ENCODE data around the gene OPN4.

OPN4 gene

DNA sequence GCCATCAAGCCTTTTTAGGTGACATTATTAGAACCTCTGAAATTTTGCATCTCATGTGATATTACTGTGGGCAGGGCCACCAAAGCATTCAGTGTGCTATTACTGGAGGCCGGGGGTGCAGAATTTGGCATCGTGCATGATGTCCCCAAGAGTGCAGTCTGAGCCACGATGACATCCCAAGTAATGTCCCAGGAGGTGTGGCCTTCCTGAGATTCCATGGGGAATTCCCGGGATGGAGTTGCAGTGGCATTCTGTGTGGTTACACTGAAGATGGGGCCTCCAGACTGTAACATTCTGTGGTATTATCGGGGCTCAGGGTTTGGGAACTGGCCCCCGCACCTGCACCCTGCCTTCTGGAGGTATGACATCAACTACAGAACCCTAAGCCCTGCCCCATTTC lies 23.0 kb downstream of the OPN4 start:
- FAIRE-seq (no peak), DNase-seq (ENCODE audit: low spot score) (no peak)

DNA sequence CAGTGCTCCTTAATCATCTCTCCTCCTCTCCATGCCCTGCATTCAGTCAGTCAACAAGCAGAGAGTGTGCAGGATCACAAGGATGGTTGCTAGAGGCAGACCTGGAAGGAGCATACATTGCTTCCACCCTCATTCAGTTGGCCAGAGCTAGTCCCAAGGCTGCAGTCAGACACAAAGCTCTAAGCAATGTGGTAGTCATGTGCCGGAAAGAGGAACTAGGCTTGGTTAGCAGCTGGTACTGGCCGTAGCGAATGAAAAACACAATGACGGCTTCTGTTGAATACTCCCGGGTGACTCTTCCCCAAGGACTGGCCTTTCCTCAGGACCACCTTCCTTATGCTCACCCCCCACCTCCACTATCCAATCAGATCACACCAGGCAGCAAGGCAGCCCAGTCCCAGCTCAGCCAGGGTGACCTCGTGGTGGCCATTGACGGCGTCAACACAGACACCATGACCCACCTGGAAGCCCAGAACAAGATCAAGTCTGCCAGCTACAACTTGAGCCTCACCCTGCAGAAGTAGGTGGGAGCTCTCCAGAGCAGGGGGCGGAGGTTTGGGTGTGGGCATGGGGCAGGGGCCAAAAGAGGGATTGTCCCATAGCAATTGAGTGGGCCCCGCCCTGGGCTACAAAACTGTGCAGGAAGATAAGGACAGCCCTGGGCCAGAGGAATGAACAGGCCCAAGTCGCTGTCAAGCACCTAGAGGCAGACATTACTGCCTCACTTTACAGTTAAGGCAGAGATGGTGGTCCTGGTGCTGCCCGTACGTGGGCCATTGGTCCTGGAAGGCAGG lies 24.8 kb downstream of the OPN4 start:
- FAIRE-seq = peak; percentile 44
- DNase-seq (ENCODE audit: low spot score) = no peak

DNA sequence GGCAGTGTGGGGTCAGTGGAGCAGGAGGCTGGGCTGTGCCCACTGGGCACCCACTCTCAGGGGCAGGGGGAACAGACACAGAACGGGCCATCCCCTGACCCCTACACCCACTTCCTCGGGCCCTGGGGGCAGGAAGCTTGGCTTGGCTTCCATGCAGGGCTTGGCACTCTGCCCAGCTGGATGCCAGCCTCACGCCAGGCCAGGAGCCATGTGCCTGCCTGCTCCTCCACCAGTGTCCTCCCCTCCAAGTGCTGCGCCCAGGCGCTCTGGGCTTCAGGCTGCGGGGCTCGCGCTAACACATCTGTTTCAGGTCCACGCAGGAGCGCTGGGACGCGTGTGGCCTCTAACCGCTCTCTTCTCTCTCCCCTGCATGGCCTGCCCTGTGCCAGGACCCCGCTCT lies 26.7 kb downstream of the OPN4 start:
- FAIRE-seq (no peak), DNase-seq (ENCODE audit: low spot score) (no peak)

DNA sequence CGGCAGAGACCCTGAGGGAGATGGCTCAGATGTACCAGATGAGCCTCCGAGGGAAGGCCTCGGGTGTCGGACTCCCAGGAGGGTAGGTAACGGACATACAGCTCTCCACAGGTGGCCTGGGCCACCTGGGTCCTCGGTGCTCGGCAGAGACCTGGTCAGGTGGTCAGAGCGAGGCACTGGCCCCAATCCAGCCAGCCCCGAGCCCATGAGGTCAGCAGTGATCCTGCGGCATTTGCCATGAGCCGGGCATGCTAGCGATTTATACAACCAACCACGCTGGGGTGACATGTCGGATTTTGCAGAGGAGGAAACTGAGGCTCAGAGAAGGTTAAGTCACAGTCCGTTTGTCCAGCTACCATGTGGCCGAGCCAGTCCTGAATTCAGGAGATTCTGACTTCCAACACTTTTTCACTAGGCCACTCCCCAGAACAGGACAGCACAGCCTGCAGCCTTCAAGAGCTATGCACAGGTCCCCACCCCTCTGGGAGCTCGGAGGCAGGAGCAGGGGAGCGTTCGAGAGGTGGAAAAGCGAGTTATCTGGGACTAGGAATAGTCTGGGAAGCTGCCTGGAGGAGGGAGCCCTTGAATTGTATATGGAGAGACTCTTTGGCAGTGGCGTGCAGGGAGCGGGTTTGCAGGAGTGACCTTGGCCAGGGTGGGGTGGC lies 27.5 kb downstream of the OPN4 start:
- DNase-seq (ENCODE audit: low spot score) (no peak), FAIRE-seq (no peak)

DNA sequence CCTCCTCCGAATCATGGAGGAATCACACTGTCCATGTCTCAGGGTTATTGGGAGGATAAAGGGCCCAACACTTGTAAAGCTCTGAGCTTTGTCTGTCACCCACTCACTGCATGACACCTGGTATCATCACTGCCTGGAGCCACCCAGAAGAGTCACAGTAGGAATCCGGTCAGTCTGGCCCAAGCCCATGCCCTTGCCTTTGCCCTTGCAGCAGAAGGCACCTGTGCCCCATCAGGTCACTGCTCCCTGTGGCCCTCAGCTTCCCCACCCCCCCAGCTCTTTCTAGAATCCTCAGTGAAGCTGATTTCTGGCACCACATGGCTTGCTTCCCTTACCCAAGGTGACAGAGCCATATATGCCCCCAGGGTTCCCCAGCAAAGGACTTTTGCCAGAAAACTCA lies 28.3 kb downstream of the OPN4 start:
- FAIRE-seq (no peak), DNase-seq (ENCODE audit: low spot score) (no peak)

DNA sequence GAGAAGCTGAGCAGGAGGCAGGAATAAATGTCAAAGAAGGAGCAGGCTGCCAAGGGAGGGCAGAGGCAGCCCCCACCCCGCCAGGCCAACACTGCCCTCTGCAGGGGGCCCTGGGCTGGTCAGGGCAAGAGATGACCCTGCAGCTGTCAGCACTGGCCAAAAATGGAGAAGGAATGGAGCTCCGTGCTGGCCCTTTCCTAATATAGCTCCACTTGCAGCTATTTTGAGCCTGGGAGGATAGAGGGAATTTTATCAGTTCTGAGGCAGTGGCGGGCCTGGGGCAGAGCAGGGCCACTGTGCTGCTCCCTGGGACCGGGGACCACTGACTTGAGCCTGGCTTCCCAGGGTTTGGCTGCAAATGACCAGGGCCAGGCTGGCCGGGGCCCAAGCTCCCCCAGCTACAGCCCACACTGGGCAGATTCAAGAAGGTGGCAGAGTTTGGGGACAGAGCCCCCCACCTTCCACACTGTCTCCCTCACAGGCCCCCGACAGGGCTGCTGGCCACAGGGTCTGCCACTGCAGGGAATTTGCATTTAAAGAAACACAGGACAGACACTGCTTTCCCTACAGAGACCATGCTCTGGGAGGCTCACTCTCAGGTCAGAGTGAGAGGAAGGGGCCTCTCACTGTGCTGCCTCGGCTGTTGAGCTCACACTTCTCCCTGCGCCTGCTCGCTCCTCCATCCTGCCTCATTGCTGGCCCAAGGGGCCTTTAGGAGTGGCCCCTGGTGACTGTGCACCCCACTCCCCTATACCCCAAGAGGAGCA lies 30.2 kb downstream of the OPN4 start:
- no peak for FAIRE-seq
- peak; percentile 22 for DNase-seq (ENCODE audit: low spot score)

DNA sequence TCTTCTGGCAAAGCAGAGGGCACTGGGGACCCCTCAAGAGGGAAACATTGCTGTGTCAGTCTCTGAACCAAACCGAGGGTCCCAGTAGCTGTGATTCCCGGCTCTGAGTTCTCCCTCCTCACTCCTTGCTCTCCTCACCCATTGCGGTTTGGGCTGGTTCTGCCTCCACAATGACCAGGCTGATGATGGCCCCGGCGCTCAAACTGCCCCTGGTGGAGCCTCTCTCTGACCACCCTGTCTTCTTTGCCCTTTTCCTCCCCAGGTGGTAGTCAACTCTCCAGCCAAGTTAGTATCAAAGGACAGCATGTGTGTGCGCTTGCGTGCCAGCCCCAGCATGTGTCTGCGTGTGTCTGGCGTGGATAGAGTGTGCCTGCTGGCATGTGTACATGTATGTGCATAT lies 31.1 kb downstream of the OPN4 start:
- DNase-seq (ENCODE audit: low spot score) = no peak
- FAIRE-seq = no peak

DNA sequence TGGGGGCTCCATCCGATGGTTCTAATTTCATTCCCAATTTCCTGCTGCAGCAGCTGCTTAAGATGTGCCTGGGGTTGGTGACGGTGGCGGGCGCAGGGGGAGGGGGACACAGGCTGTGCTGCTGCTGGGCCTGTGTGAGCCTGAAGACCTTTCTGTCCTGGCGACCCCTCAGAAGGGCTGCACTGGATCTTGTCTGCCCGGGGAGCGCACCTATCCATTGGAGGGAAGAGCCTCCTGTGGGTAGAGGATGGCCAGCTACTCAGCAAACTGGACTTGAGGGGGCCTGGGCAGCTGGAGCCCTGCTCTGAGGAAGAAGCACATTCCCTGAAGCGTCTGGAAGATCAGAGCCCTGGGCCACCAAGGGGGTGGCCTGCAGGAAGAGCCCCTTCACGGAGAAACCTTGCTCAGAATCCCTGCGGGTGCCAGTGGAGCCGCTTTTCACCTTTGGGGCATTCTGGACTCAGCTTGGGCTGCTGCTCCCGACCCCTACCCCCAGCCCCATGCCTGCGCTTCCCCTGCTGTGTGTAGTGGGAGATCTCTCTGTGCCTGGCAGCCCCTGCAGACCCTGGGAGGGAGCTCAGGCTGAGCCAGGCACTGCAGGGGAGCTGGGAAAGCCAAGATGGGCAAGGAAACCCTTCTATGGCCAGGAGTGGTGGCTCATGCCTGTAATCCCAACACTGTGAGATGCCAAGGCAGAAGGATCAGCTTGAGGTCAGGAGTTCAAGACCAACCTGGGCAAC lies 31.7 kb downstream of the OPN4 start:
- FAIRE-seq = no peak
- DNase-seq (ENCODE audit: low spot score) = no peak

DNA sequence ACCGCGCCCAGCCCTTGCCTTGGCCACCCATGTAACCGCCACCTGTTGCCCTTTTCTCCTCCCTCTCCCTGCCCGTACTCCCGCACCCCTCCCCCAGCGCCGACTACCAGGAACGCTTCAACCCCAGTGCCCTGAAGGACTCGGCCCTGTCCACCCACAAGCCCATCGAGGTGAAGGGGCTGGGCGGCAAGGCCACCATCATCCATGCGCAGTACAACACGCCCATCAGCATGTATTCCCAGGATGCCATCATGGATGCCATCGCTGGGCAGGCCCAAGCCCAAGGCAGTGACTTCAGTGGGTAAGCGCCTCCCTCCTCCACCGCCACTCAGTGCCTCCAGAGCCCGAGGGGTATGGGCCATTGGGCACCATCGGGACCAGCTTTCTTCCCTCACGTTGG lies 32.6 kb downstream of the OPN4 start:
- DNase-seq (ENCODE audit: low spot score) = no peak

DNA sequence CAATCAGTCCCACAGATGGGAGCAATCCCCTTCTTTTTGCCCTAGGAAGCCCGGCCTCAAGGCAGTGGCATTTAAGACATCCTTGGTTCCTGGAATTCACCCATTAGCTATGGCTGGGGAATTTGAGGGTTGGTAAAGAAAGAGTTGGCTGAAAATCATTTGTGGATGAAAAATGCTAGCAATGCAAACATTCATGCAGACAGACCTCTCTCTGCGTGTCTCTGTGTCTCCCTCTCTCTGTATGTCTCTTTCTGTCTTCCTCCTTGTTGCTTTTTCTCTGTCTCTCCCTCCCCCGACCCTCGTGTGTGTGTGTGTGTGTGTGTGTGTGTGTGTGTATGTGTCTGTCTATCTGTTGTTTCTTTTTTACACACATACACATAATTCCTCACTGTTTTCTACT lies 33.4 kb downstream of the OPN4 start:
- no peak for DNase-seq (ENCODE audit: low spot score)
- no peak for FAIRE-seq

More for the DNA sequence above, 32.6 kb downstream of the OPN4 start:
- no peak for FAIRE-seq

DNA sequence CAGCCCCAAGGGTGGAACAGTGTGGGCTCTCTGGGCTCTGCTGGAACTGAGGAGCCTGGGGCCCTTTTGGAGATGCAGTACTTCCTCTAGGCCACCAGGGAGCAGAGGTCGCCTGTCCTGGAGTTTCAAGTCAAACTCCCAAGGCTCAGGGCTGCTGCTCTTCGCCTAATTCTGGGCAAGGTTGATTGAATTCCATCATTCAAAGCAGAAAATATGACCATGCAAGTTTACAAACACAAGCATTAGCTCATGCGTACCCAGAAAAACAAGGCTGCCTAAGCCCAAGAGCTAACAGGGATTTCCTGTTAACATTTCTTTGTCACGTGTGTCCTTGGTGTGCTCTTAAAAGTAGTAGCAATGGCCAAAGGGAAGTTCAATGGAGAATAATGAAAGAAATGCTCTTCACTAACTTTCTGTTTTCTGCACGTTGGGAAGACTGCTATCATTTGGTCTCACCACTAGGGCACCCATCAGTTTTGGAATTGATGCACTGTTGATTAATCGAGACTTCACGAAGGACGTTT lies 34.1 kb downstream of the OPN4 start:
- peak; percentile 68 for DNase-seq (ENCODE audit: low spot score)
- FAIRE-seq = no peak

DNA sequence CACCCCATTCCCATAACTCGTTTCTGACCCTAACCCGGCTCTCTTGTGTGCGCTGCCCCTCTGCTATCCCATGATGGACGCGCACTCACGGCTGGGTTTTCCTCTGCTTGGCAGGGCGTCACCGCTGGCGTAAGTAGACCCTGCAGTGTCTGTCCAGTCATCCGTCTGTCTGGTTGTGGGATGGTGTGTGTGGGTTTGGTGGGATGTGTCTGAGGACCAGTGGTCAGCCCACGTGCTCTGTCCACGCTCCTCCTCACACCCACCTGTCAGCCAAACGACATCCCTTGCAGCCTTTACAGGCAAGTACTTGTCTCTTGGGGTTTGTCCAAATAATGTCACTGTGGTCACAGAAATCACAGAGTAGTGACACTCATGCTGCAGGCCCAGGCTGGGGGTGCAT lies 34.8 kb downstream of the OPN4 start:
- FAIRE-seq (no peak), DNase-seq (ENCODE audit: low spot score) (no peak)

DNA sequence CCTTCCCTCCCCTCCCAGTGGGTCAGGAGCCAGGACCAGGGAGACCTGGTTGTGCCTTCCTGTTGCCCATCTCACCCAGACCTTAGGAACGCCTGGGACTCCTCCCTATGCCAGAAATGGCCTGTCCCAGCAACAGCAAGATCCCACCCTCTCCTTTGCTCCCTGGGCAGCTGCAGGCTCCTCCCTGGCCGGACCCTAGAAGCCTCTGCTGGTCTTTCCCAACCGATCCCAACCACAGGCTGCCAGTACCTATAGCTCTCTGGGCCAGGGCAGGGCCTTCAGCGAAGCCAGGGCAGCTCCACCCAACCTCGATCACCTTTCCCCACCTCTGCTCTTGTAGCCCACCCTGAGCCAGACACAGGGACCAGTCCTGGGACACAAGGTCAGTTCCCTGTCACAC lies 35.9 kb downstream of the OPN4 start:
- FAIRE-seq = no peak

DNA sequence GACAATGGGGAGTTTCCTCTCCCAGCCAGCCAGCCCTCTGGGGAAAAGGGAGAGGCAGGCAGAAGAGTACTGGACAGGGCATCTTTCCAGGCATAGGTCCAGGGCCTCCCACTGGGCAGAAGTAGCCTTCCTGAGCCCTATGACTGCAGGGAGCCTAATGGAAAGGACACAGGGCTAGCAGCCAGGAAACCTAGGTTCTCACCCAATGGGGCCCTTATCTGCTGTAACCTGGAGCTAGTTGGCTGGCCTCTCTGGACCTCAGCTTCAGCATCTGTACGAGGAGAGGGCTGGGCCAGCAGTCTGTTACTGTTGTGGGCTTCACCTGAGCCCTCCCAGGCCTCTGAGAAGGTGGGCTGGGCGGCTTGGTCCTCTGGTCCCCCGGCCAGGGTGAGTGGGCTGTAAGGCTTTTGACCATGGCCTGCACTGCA lies 36.3 kb downstream of the OPN4 start:
- FAIRE-seq = no peak
- no peak for DNase-seq (ENCODE audit: low spot score)

More for the DNA sequence above, 35.9 kb downstream of the OPN4 start:
- DNase-seq (ENCODE audit: low spot score) = no peak

DNA sequence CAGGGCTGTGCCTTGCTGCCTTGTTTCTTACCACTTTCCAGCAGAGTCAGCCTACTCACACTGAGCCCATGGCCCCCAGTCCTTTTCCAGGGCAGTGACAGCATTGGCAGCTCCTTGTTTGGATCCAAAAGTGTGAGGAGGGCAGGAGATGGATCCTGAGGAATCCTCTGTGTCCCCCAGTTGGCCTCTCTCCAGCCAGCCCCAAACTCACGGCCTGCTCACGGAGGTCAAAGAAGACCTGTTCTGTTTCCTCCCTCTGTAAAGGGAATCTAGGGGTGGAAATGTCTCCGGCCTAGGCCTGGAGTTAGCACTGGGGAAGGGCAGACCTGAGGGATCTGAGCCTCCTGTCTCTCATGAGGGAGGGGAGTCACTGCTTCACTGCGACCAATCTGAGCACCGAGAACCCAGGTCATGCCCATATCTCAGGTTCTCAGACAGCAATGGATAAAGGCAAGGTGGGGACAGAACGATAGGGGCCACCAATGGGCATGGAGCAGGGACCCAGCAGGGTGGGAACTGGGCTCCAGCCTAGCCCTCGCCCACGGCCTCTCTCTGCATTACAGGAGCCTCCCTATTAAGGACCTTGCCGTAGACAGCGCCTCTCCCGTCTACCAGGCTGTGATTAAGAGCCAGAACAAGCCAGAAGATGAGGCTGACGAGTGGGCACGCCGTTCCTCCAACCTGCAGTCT lies 37.1 kb downstream of the OPN4 start:
- DNase-seq (ENCODE audit: low spot score) = no peak
- FAIRE-seq = no peak

DNA sequence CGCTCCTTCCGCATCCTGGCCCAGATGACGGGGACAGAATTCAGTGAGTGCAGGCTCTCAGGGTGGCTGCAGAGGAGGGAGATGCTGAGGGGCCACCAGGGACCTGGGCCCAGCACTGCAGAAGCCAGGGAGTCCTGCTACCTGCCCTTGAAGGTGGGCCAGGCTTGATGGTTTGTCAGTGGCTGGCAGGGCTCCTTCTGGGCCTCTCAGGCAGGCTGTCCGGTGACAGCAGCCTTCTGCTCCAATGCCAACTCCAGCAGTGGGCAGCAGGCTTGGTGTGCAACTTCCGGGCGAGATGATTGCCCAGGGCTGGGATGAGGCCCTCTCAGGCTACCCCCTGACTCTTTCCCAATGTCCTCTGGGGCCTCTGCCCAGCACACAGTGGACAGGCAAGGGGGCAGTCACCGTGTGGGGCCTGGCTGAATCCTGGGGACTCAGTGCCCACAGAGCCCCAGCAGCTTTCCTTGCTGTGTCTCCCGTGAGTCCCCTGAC lies 37.7 kb downstream of the OPN4 start:
- no peak for DNase-seq (ENCODE audit: low spot score)
- no peak for FAIRE-seq

DNA sequence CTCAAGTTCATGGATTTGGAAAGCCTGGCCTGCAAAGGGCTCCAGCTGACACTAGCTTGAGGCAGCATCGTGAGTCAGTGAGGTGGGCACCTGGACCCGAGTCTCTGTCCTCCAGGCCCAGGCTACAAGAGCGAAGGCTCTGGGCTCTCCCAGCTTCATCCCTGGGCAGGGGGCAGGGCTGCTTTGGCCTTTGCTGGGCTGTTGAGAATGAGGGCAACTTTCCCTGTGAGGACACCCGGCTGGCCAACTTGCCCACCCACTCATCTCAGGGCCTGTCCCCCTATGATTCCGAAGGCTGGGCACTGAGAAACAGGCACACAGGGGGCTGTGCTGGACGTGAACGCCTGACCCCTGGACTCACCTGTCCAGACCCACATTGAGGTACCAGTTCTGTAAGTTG lies 38.3 kb downstream of the OPN4 start:
- no peak for DNase-seq (ENCODE audit: low spot score)
- FAIRE-seq = no peak

DNA sequence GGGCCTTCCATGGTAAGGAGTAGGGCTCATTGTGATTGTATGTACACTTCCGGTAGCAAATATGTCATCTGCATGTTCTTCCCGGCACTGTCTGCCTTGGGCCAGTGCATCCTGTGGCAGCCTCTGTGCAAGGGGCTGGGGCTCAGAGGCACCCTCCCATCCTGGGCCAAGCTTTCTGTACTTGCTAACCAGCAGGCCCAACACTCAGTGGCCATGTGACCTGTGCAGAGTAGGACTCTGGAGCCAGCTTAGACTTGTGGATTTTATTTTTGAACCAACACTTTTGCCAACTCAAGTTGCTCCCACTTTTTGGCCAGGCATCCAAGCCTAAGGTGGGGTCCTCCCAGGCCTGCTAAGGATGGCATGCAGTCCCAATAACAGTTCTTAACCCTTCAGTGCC lies 38.9 kb downstream of the OPN4 start:
- DNase-seq (ENCODE audit: low spot score) (no peak), FAIRE-seq (no peak)

DNA sequence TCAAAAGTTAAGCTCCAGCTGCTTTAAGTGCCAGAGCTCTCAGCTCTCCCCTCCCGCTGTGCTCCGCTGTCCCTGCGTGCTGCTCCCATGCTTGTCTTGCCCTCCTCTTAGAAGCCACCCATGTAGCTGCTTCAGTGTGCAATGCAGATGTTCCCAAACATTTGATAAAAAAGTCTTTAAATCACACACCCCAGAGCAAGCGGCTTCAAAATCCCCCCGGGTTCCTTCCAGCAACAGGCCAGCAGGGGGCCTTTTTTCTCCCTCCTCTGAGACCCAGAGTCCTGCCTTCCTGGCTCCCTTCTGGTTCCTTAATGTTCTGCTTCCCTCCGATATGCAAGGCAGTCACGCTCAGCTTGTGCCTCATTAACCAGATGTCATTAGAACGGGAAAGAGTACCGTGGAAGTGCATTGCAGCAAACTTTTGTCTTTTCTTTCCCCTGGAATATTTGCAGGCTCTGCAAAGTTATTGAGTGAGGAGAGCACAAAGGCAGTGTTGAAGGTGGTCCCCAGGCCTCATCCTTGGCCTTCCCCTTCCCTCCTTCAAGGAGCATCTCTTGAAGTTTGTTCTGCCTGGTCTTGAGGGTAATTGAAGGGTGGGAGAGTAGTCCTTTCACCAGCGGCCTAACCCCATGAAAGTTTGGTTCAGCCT lies 39.5 kb downstream of the OPN4 start:
- FAIRE-seq (no peak), DNase-seq (ENCODE audit: low spot score) (peak; percentile 37)

Data from urothelium cell line (cell line).